KMS-11 (cell line): Measurements from ENCODE around the gene RCCD1.

Experiments
- H2AFZ ChIP-seq: fragments of 200-600 bp; sonication (generic); 2 replicates; pipeline ENCODE4 v1.6.1; 2016; ENCODE audit warnings: antibody characterized with exemption, mixed run types, low read depth
- H3K27ac ChIP-seq: fragments of 200-600 bp; sonication (generic); 2 replicates; pipeline ENCODE4 v1.6.1; 2016; ENCODE audit warnings: mild to moderate bottlenecking, mixed run types
- H3K27me3 ChIP-seq: fragments of 200-600 bp; sonication (generic); 2 replicates; pipeline ENCODE4 v1.6.1; 2017; ENCODE audit warnings: mild to moderate bottlenecking, low read depth, mixed run types, moderate library complexity; ENCODE audit not compliant: insufficient read depth
- H3K36me3 ChIP-seq: fragments of 200-600 bp; sonication (generic); 2 replicates; pipeline ENCODE4 v1.6.1; 2017; ENCODE audit warnings: mild to moderate bottlenecking, mixed run types; ENCODE audit not compliant: insufficient read depth
- H3K4me1 ChIP-seq: fragments of 200-600 bp; sonication (generic); 2 replicates; pipeline ENCODE4 v1.6.1; 2016; ENCODE audit warnings: mild to moderate bottlenecking, low read depth, mixed run types; ENCODE audit not compliant: poor library complexity, severe bottlenecking
- H3K4me2 ChIP-seq: fragments of 200-600 bp; sonication (generic); 2 replicates; pipeline ENCODE4 v1.7.0; 2016; ENCODE audit warnings: mild to moderate bottlenecking, mixed run types
- H3K4me3 ChIP-seq: fragments of 200-600 bp; sonication (generic); IDR thresholded peaks from 2 replicates; pipeline ENCODE4 v1.6.1; 2017; ENCODE audit warnings: low read depth, low read length, mixed read lengths; ENCODE audit not compliant: insufficient read depth
- H3K79me2 ChIP-seq: fragments of 200-600 bp; sonication (generic); 2 replicates; pipeline ENCODE4 v1.6.1; 2016; ENCODE audit warnings: low read depth, mixed run types; ENCODE audit not compliant: insufficient read depth
- H3K9ac ChIP-seq: fragments of 200-600 bp; sonication (generic); 2 replicates; pipeline ENCODE4 v1.6.1; 2016; ENCODE audit warnings: mild to moderate bottlenecking, mixed run types
- H4K20me1 ChIP-seq: fragments of 200-600 bp; sonication (generic); 2 replicates; pipeline ENCODE4 v1.6.1; 2016; ENCODE audit warnings: mild to moderate bottlenecking, mixed run types; ENCODE audit not compliant: insufficient read depth
- TF ChIP-seq, protein P1 (sequence below): fragments of 200-600 bp; sonication (generic); conservative IDR thresholded peaks from 2 replicates; pipeline ENCODE4 v1.6.1; 2017; ENCODE audit warnings: low read depth, mild to moderate bottlenecking, antibody characterized with exemption, low read length, moderate library complexity, mixed read lengths

Gene RCCD1

DNA sequence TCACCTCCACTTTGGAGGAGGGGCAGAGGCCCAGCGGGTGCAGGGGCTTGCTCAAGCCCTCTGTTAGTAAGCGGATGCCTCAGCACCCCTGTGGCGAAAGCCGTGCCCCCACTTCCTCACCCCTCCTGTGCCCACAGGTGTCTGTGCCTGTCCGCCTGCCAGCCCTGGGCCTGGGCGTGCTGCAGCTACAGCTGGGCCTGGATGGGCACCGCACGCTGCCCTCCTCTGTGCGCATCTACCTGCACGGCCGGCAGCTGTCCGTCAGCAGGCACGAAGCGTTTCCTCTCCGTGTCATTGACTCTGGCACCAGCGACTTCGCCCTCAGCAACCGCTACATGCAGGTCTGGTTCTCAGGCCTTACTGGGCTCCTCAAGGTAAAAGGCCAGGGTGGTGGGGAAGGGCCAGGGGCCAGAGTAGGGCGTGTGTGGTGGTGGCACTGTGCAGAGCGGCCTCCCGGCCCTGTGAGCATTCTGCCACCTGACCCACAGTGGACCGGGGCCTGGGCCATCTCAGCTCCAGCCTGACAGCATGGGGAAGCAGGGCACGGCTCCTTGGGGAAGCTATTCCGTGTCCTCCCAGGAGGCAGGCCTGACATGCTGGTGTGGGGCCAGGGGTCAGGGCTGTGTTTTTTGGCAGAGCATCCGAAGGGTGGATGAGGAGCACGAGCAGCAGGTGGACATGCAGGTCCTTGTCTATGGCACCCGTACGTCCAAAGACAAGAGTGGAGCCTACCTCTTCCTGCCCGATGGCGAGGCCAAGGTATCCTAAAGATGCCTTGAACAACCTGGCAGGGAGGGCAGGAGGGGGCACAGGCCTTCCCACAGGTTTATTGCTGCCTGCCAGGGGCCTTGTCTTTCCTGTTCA, 42.5 kb upstream of the RCCD1 start:
- no peak overlapping the region for H3K4me2 ChIP-seq
- H3K79me2 ChIP-seq: no peaks in the 10 kb centered on the region
- TF ChIP-seq, protein P1, sequence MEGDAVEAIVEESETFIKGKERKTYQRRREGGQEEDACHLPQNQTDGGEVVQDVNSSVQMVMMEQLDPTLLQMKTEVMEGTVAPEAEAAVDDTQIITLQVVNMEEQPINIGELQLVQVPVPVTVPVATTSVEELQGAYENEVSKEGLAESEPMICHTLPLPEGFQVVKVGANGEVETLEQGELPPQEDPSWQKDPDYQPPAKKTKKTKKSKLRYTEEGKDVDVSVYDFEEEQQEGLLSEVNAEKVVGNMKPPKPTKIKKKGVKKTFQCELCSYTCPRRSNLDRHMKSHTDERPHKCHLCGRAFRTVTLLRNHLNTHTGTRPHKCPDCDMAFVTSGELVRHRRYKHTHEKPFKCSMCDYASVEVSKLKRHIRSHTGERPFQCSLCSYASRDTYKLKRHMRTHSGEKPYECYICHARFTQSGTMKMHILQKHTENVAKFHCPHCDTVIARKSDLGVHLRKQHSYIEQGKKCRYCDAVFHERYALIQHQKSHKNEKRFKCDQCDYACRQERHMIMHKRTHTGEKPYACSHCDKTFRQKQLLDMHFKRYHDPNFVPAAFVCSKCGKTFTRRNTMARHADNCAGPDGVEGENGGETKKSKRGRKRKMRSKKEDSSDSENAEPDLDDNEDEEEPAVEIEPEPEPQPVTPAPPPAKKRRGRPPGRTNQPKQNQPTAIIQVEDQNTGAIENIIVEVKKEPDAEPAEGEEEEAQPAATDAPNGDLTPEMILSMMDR: no peak
- no peaks in the 10 kb centered on the region for H3K36me3 ChIP-seq
- H3K4me1 ChIP-seq: peaks cover 33% of the 10 kb centered on the region
- no peak overlapping the region for H2AFZ ChIP-seq
- no peaks in the 10 kb centered on the region for H3K27me3 ChIP-seq
- no peak overlapping the region for H3K9ac ChIP-seq
- H4K20me1 ChIP-seq: no peaks in the 10 kb centered on the region
- H3K27ac ChIP-seq: no peak overlapping the region
- no peak overlapping the region for H3K4me3 ChIP-seq

DNA sequence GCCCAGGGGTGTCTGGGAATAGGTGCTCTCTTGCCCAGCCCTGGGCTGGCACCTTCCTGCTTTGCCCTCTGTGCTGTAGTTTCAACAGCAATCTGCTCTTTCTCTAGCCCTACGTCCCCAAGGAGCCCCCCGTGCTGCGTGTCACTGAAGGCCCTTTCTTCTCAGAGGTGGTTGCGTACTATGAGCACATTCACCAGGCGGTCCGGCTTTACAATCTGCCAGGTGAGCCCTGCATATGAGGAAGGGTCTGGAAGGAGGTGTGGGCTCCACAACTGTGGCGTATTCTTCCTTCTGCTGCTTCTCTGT, 42.0 kb upstream of the RCCD1 start:
- Histone ChIP-seq H3K36me3 (no peaks in the 10 kb centered on the region), H3K9ac (no peak overlapping the region), H2AFZ (no peak overlapping the region), H3K27ac (no peak overlapping the region), H3K27me3 (no peaks in the 10 kb centered on the region), H4K20me1 (no peaks in the 10 kb centered on the region), H3K4me1 (peaks cover 33% of the 10 kb centered on the region), H3K4me2 (no peak overlapping the region), H3K4me3 (no peak overlapping the region), H3K79me2 (no peaks in the 10 kb centered on the region)
- TF ChIP-seq, protein P1: no peak

DNA sequence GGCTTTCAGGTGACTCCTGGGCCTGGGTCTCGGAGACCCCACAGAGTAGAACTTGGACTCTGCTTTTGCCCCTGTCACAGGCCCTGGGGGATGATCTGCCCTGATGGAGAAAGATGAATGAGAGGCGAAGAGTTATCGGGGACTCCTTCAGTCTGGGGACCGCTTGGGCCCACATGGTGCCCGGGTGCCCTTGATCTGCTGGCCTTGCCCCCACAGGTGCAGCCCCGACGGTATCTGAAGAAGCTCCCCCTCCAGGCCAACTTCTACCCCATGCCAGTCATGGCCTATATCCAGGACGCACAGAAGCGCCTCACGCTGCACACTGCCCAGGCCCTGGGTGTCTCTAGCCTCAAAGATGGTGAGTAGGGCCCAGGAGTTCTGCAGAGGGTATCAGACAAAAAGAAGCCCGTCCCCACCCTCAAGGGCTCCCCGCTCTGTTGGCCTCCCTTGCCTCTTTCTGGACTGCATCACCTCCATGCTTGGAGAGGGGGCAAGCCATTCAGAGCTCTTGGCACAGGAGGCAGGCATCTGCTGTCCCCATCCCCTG, 41.2 kb upstream of the RCCD1 start:
- Histone ChIP-seq H3K79me2 (no peaks in the 10 kb centered on the region), H3K4me2 (no peak overlapping the region; the same call in 1 of the 2 replicates), H3K4me3 (no peak overlapping the region), H3K36me3 (no peaks in the 10 kb centered on the region), H4K20me1 (no peaks in the 10 kb centered on the region), H2AFZ (no peak overlapping the region), H3K27me3 (no peaks in the 10 kb centered on the region), H3K27ac (no peak overlapping the region), H3K9ac (no peak overlapping the region), H3K4me1 (peaks cover 33% of the 10 kb centered on the region)
- TF ChIP-seq, protein P1: no peak

DNA sequence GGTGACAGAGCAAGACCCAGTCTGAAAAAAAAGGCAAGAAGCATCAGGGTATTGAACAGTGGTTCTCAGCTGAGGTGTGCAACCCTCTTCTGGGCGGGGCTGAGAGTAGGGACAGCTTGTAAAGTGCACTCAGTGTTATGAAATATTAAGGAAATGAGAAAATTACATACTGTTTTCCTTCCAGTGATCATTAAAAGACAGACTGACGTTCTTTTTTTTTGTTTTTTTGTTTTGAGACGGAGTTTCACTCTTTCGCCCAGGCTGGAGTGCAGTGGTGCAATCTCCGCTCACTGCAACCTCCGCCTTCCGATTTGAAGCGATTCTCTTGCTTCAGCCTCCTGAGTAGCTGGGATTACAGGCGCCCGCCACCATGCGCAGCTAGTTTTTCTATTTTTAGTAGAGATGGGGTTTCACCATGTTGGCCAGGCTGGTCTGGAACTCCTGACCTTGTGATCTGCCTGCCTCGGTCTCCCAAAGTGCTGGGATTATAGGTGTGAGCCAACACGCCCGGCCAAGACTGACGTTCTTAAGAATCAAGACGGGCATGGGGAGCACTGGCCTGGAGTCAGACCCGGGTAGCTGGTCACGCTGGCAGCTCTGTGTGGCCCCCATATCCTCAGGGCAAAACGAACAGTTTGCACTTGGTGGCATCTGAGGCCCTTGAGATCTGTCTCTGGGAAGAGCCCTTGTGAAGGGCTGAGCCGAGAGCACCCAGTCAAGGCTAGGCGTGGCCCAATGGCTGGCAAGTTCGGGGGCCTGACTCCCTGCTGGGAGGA, 40.2 kb upstream of the RCCD1 start:
- Histone ChIP-seq H3K4me1 (peaks cover 33% of the 10 kb centered on the region), H3K79me2 (no peaks in the 10 kb centered on the region), H3K27me3 (no peaks in the 10 kb centered on the region), H3K9ac (no peak overlapping the region), H3K4me3 (no peak overlapping the region), H3K4me2 (peak overlapping the region; percentile 31), H4K20me1 (no peaks in the 10 kb centered on the region), H3K27ac (peak overlapping the region; percentile 27; the same call in 1 of the 2 replicates), H2AFZ (no peak overlapping the region), H3K36me3 (no peaks in the 10 kb centered on the region)
- TF ChIP-seq, protein P1: no peak
